Body of pancreas (tissue), 4 donors: ENCODE data around the gene FAM131C.

Experiments used
- POLR2A ChIP-seq, 3 donors: fragments of 450-650 bp; IDR thresholded peaks; one replicate each; pipeline ENCODE4 v1.6.1; 2016; ENCODE audit warnings: antibody characterized with exemption in 3 of 3, mild to moderate bottlenecking in 2 of 3
- TF ChIP-seq, protein P1 (sequence below), 7 experiments: fragments of 450-650 bp in 4 of 7; fragments of 200-600 bp in 3 of 7; sonication (generic) in 3 of 7; IDR thresholded peaks; one replicate each; pipeline ENCODE4 v1.5.1; 2016 to 2019; ENCODE audit warnings: antibody characterized with exemption in 7 of 7

DNA sequence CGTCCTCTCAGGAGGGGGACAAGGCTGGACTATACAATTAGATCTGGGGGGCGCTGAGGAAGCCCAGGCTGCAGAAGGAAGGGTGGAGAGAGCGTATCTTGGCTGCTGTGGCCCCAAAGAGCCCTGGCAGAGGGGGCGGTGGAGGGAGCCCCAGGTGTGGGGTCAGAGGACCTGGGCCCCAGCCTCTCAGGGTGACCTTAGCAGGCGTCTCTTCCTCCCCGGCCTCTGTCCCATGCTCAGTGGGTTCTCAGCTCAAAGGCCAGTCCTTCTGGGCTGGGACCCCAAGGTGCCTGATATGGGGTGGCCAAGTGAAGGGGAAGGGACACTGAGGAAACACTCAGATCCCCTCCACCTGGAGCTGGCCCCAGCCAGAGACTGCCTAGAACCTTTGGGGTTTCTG, 1.8 kb downstream of the FAM131C start:
- TF ChIP-seq POLR2A (IDR thresholded peaks at IDR 0.05): no peak
- TF ChIP-seq, protein P1, sequence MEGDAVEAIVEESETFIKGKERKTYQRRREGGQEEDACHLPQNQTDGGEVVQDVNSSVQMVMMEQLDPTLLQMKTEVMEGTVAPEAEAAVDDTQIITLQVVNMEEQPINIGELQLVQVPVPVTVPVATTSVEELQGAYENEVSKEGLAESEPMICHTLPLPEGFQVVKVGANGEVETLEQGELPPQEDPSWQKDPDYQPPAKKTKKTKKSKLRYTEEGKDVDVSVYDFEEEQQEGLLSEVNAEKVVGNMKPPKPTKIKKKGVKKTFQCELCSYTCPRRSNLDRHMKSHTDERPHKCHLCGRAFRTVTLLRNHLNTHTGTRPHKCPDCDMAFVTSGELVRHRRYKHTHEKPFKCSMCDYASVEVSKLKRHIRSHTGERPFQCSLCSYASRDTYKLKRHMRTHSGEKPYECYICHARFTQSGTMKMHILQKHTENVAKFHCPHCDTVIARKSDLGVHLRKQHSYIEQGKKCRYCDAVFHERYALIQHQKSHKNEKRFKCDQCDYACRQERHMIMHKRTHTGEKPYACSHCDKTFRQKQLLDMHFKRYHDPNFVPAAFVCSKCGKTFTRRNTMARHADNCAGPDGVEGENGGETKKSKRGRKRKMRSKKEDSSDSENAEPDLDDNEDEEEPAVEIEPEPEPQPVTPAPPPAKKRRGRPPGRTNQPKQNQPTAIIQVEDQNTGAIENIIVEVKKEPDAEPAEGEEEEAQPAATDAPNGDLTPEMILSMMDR (IDR thresholded peaks at IDR 0.05): no peak
